ENCODE results near the gene MYL4.

Gene MYL4

DNA sequence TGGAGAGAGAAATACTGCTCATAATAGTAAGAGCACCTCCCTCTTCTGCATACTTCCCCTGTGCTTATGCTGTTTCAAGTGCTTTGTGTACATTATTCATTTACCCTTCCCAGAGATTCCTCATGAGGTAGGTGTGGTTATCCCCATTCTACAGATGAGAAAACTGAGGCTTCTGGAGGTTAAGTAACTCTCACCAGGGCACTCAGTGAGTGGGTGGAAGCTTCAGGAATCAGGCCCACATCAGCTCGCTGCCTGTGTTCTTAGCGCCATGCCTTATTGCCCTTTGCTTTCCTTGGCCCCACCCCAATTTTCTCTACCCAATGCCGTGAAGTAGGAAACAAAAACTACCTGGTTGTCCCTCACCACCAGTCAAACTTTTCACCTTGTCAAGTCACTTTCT is 26.4 kb downstream of the MYL4 start:
- H3K9me3 ChIP-seq (ENCODE audit: low read length), result peaks cover 7% of the 10 kb centered on the region
- H3F3A ChIP-seq (ENCODE audit: insufficient read depth, low read length), result no peaks in the 10 kb centered on the region
- H2AFZ ChIP-seq (ENCODE audit: low read length), result no peak overlapping the region
- no peaks in the 10 kb centered on the region for H3K36me3 ChIP-seq (ENCODE audit: insufficient read depth, low read length)
- no peak overlapping the region for H3K9ac ChIP-seq (ENCODE audit: low read length)
- no peak overlapping the region for H3K27ac ChIP-seq (ENCODE audit: low read depth, low read length, poor library complexity, severe bottlenecking)
- H4K20me1 ChIP-seq (ENCODE audit: insufficient read depth, low read length), result no peaks in the 10 kb centered on the region
- H3K4me2 ChIP-seq (ENCODE audit: low read length), result no peak overlapping the region
- no peaks in the 10 kb centered on the region for H3K79me2 ChIP-seq (ENCODE audit: insufficient read depth, low read length)
- no peak overlapping the region for H3K4me3 ChIP-seq (ENCODE audit: low read depth, low read length, poor library complexity, severe bottlenecking)
- no peaks in the 10 kb centered on the region for H3K27me3 ChIP-seq (ENCODE audit: insufficient read depth, low read length)
- H3K9me2 ChIP-seq (ENCODE audit: low read depth, low read length), result no peaks in the 10 kb centered on the region
- H3K4me1 ChIP-seq (ENCODE audit: insufficient read depth, low read length, severe bottlenecking), result peaks cover 21% of the 10 kb centered on the region
- TF ChIP-seq, protein P1, sequence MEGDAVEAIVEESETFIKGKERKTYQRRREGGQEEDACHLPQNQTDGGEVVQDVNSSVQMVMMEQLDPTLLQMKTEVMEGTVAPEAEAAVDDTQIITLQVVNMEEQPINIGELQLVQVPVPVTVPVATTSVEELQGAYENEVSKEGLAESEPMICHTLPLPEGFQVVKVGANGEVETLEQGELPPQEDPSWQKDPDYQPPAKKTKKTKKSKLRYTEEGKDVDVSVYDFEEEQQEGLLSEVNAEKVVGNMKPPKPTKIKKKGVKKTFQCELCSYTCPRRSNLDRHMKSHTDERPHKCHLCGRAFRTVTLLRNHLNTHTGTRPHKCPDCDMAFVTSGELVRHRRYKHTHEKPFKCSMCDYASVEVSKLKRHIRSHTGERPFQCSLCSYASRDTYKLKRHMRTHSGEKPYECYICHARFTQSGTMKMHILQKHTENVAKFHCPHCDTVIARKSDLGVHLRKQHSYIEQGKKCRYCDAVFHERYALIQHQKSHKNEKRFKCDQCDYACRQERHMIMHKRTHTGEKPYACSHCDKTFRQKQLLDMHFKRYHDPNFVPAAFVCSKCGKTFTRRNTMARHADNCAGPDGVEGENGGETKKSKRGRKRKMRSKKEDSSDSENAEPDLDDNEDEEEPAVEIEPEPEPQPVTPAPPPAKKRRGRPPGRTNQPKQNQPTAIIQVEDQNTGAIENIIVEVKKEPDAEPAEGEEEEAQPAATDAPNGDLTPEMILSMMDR (IDR thresholded peaks at IDR 0.05; ENCODE audit: low read length), result no peak
- TF ChIP-seq EZH2 (IDR thresholded peaks at IDR 0.05; ENCODE audit: borderline replicate concordance, low read length), result no peak

DNA sequence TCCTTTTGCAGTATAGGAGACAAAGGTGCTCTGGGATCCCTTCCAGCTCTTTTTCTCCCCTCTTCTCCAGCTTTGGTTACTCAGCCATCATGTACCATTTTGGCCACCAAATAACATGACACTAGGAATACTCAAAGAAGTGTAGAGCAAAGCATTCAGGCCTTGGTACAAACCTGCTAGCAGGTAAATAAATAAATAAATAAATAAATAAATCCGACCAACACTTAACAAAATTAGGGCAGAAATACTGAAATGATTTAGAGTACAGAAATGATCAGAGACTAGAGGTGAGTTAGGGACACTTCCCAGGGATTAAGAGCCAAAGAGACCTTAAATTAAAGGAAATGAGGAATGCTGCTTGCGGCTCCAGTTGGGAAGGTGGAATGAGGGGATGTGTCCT is 26.8 kb downstream of the MYL4 start:
- no peak overlapping the region for H3K27ac ChIP-seq (ENCODE audit: low read depth, low read length, poor library complexity, severe bottlenecking)
- no peaks in the 10 kb centered on the region for H3K79me2 ChIP-seq (ENCODE audit: insufficient read depth, low read length)
- peaks cover 7% of the 10 kb centered on the region for H3K9me3 ChIP-seq (ENCODE audit: low read length)
- H3K36me3 ChIP-seq (ENCODE audit: insufficient read depth, low read length), result no peaks in the 10 kb centered on the region
- H4K20me1 ChIP-seq (ENCODE audit: insufficient read depth, low read length), result no peaks in the 10 kb centered on the region
- no peak overlapping the region for H2AFZ ChIP-seq (ENCODE audit: low read length)
- no peak overlapping the region for H3K4me3 ChIP-seq (ENCODE audit: low read depth, low read length, poor library complexity, severe bottlenecking)
- no peaks in the 10 kb centered on the region for H3K27me3 ChIP-seq (ENCODE audit: insufficient read depth, low read length)
- no peak overlapping the region for H3K9ac ChIP-seq (ENCODE audit: low read length)
- H3K4me2 ChIP-seq (ENCODE audit: low read length), result no peak overlapping the region
- TF ChIP-seq EZH2 (IDR thresholded peaks at IDR 0.05; ENCODE audit: borderline replicate concordance, low read length), result no peak
- TF ChIP-seq, protein P1 (IDR thresholded peaks at IDR 0.05; ENCODE audit: low read length), result no peak
- H3K4me1 ChIP-seq (ENCODE audit: insufficient read depth, low read length, severe bottlenecking), result peaks cover 21% of the 10 kb centered on the region
- H3F3A ChIP-seq (ENCODE audit: insufficient read depth, low read length), result no peaks in the 10 kb centered on the region
- no peaks in the 10 kb centered on the region for H3K9me2 ChIP-seq (ENCODE audit: low read depth, low read length)

DNA sequence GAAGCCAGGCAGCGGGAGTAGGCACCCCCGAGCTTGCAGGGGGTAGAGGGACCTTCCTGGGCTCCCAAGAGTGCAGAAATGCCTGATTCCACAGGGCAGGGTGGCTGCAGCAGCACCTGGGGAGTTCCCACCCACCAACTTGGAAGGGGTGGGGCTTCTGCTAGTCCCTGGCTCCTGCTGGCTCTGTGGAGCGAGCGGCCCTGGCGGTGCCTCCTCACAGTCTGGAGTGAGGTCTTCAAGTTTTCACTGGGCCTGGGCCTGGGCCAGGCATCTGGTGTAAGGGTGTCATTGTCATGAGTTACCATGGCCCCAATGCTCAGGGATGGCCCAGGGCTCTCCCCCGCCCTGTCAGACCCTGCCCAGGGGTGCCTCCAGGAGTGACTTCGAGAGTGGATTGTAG is 28.7 kb downstream of the MYL4 start:
- TF ChIP-seq EZH2 (IDR thresholded peaks at IDR 0.05; ENCODE audit: borderline replicate concordance, low read length), result no peak
- TF ChIP-seq, protein P1 (IDR thresholded peaks at IDR 0.05; ENCODE audit: low read length), result no peak
- peaks cover 15% of the 10 kb centered on the region for H3K4me1 ChIP-seq (ENCODE audit: insufficient read depth, low read length, severe bottlenecking)
- H4K20me1 ChIP-seq (ENCODE audit: insufficient read depth, low read length), result no peaks in the 10 kb centered on the region
- peaks cover 7% of the 10 kb centered on the region for H3K9me3 ChIP-seq (ENCODE audit: low read length)
- H3K36me3 ChIP-seq (ENCODE audit: insufficient read depth, low read length), result no peaks in the 10 kb centered on the region
- H3K27ac ChIP-seq (ENCODE audit: low read depth, low read length, poor library complexity, severe bottlenecking), result no peak overlapping the region
- H3K27me3 ChIP-seq (ENCODE audit: insufficient read depth, low read length), result no peaks in the 10 kb centered on the region
- H3K4me2 ChIP-seq (ENCODE audit: low read length), result no peak overlapping the region
- H3K79me2 ChIP-seq (ENCODE audit: insufficient read depth, low read length), result no peaks in the 10 kb centered on the region
- no peak overlapping the region for H2AFZ ChIP-seq (ENCODE audit: low read length)
- H3K9ac ChIP-seq (ENCODE audit: low read length), result no peak overlapping the region
- no peaks in the 10 kb centered on the region for H3K9me2 ChIP-seq (ENCODE audit: low read depth, low read length)
- no peak overlapping the region for H3K4me3 ChIP-seq (ENCODE audit: low read depth, low read length, poor library complexity, severe bottlenecking)
- H3F3A ChIP-seq (ENCODE audit: insufficient read depth, low read length), result no peaks in the 10 kb centered on the region
